ENCODE measurements around the gene RBMS1.

RBMS1 gene

GRCh38 chr2:160406591-160407392 is 86.8 kb downstream of the RBMS1 start:
- peak; percentile 70 for DNase-seq

GRCh38 chr2:160405077-160405867 is 88.3 kb downstream of the RBMS1 start:
- no peak for DNase-seq

GRCh38 chr2:160402997-160403979 is 90.3 kb downstream of the RBMS1 start:
- DNase-seq: no peak

- DNase-seq: no peak
These were observed 91.1 kb downstream of the RBMS1 start for GRCh38 chr2:160402501-160402900.

- no peak for DNase-seq
These were observed 91.7 kb downstream of the RBMS1 start for GRCh38 chr2:160401895-160402294.

- no peak for DNase-seq
These were observed 93.7 kb downstream of the RBMS1 start for GRCh38 chr2:160399880-160400279.

GRCh38 chr2:160397530-160397865 is 96.1 kb downstream of the RBMS1 start:
- no peak for DNase-seq

GRCh38 chr2:160394153-160394552 is 99.5 kb downstream of the RBMS1 start:
- DNase-seq: no peak

- DNase-seq: no peak
These were observed 101.4 kb downstream of the RBMS1 start for GRCh38 chr2:160392201-160392600.

GRCh38 chr2:160390544-160391455 is 102.8 kb downstream of the RBMS1 start:
- DNase-seq: no peak

GRCh38 chr2:160389875-160390274 is 103.7 kb downstream of the RBMS1 start:
- DNase-seq: no peak

GRCh38 chr2:160388464-160389263 is 104.9 kb downstream of the RBMS1 start:
- peak; percentile 31 for DNase-seq

- DNase-seq: no peak
These were observed 105.9 kb downstream of the RBMS1 start for GRCh38 chr2:160387558-160388262.

- DNase-seq: no peak
These were observed 108.8 kb downstream of the RBMS1 start for GRCh38 chr2:160384791-160385190.

GRCh38 chr2:160381425-160381951 is 112.1 kb downstream of the RBMS1 start:
- DNase-seq: no peak

- no peak for DNase-seq
These were observed 113.0 kb downstream of the RBMS1 start for GRCh38 chr2:160380611-160381010.

- DNase-seq: no peak
These were observed 113.5 kb downstream of the RBMS1 start for GRCh38 chr2:160380000-160380570.

- no peak for DNase-seq
These were observed 114.2 kb downstream of the RBMS1 start for GRCh38 chr2:160379399-160379798.

GRCh38 chr2:160377204-160377995 is 116.2 kb downstream of the RBMS1 start:
- DNase-seq: no peak
